HS-5 (cell line): ENCODE data around the gene AHDC1.

Experiments
- DNase-seq: peaks from one replicate; pipeline ENCODE4 v3.0.0-alpha.2; 2012; ENCODE audit warnings: low read depth

Gene AHDC1

GRCh38 chr1:27596986-27597385 lies 7.0 kb downstream of the AHDC1 start:
- no peak for DNase-seq

- no peak for DNase-seq
These were observed 7.7 kb downstream of the AHDC1 start for GRCh38 chr1:27596261-27596660.

GRCh38 chr1:27595597-27595996 lies 8.3 kb downstream of the AHDC1 start:
- DNase-seq, result no peak

GRCh38 chr1:27594564-27595510 lies 9.1 kb downstream of the AHDC1 start:
- DNase-seq, result no peak

GRCh38 chr1:27593678-27594563 lies 10.0 kb downstream of the AHDC1 start:
- DNase-seq, result no peak

GRCh38 chr1:27592931-27593677 lies 10.8 kb downstream of the AHDC1 start:
- no peak for DNase-seq

GRCh38 chr1:27592232-27592930 lies 11.6 kb downstream of the AHDC1 start:
- no peak for DNase-seq

- no peak for DNase-seq
These were observed 12.3 kb downstream of the AHDC1 start for GRCh38 chr1:27591622-27592021.

- no peak for DNase-seq
These were observed 12.9 kb downstream of the AHDC1 start for GRCh38 chr1:27590917-27591508.

- no peak for DNase-seq
These were observed 14.0 kb downstream of the AHDC1 start for GRCh38 chr1:27589841-27590426.

- no peak for DNase-seq
These were observed 14.5 kb downstream of the AHDC1 start for GRCh38 chr1:27589441-27589840.

GRCh38 chr1:27588256-27589232 lies 15.4 kb downstream of the AHDC1 start:
- DNase-seq, result no peak

- DNase-seq, result no peak
These were observed 18.3 kb downstream of the AHDC1 start for GRCh38 chr1:27585684-27586083.

GRCh38 chr1:27584453-27584852 lies 19.5 kb downstream of the AHDC1 start:
- no peak for DNase-seq

- DNase-seq, result no peak
These were observed 20.5 kb downstream of the AHDC1 start for GRCh38 chr1:27583479-27583878.

- no peak for DNase-seq
These were observed 22.1 kb downstream of the AHDC1 start for GRCh38 chr1:27581823-27582243.

GRCh38 chr1:27577504-27578188 lies 26.3 kb downstream of the AHDC1 start:
- no peak for DNase-seq

- DNase-seq, result no peak
These were observed 27.1 kb downstream of the AHDC1 start for GRCh38 chr1:27576806-27577227.

GRCh38 chr1:27575840-27576331 lies 28.1 kb downstream of the AHDC1 start:
- no peak for DNase-seq
